Heart left ventricle (tissue), 13 donors: ENCODE results near the gene VIPAS39.

Experiments used
- POLR2A ChIP-seq, 2 donors: fragments of 450-650 bp; IDR thresholded peaks; one replicate each; pipeline ENCODE4 v1.6.1; 2017; ENCODE audit warnings: antibody characterized with exemption in 2 of 2, mild to moderate bottlenecking in 2 of 2, moderate library complexity in 2 of 2
- TF ChIP-seq, protein P1 (sequence below), 12 donors: fragments of 200-600 bp; sonication (generic) in 4 of 12; IDR thresholded peaks; one replicate each; pipeline versions ENCODE4 v1.5.0 to v1.8.0; 2018 to 2022; ENCODE audit warnings: antibody characterized with exemption in 12 of 12, mild to moderate bottlenecking in 5 of 12
- donor health status: ischemic (EF 13 %, LVEDD 7.1; RV severe dilation, severe dysfunction).
- donor health status: DM: no; HTN: yes; CAD: no.
- donor health status: DM: no; HTN: no; CAD: no.
- donor health status: ischemic (EF 25% LVEDD 6.9; RV normal size, moderate dysfunction).
- donor health status: ischemic (EF 25% LVEDD 5.7; RV mildly dilated, moderate dysfunction).
- donor health status: ischemic (EF 35%, LVEDD 5.7; RV mildly dilated, moderate dysfunction).
- donor health status: nonischemic (EF 11% LVEDD 7.7; RV severe dilation, severe dysfunction).
- donor health status: DM: yes; HTN: yes; CAD: no.
- donor health status: PGD.
- donor health status: ischemic (EF 29% LVEDD 5.4; RV normal size, mild dysfunction).
- donor health status: nonischemic (EF 23%, LVEDD 6.1; RV moderate dilation, normal function).

DNA sequence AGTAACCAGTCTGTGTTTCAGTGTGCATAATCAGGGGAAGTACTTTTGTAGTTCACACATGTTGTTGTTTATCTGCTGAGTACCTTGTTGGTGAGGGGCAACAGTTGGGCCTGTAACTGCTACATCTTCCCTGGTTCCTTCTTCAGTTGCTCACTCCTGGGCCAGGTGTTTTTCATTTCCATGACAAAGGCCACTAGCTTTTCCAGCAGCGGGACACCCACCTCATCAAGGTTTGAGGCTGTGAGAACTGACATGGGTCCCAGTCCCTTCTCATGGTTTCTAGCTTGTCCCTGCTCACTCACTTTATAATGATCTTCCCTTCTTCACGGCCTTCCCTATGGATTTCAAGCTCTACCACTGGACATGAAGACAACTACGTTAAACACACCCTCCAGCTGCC is 32.5 kb downstream of the VIPAS39 start:
- TF ChIP-seq, protein P1, sequence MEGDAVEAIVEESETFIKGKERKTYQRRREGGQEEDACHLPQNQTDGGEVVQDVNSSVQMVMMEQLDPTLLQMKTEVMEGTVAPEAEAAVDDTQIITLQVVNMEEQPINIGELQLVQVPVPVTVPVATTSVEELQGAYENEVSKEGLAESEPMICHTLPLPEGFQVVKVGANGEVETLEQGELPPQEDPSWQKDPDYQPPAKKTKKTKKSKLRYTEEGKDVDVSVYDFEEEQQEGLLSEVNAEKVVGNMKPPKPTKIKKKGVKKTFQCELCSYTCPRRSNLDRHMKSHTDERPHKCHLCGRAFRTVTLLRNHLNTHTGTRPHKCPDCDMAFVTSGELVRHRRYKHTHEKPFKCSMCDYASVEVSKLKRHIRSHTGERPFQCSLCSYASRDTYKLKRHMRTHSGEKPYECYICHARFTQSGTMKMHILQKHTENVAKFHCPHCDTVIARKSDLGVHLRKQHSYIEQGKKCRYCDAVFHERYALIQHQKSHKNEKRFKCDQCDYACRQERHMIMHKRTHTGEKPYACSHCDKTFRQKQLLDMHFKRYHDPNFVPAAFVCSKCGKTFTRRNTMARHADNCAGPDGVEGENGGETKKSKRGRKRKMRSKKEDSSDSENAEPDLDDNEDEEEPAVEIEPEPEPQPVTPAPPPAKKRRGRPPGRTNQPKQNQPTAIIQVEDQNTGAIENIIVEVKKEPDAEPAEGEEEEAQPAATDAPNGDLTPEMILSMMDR (IDR thresholded peaks at IDR 0.05) = no peak
- no peak for TF ChIP-seq POLR2A (IDR thresholded peaks at IDR 0.05)
